ENCODE results near the gene CRISPLD2.

- TF ChIP-seq POLR2A (IDR thresholded peaks at IDR 0.05; ENCODE audit: low read length): no peak
- TF ChIP-seq GATA1 (IDR thresholded peaks at IDR 0.05; ENCODE audit: low read depth, low read length): no peak
Measured at GRCh38 chr16:84911486-84912216, 91.9 kb downstream of the CRISPLD2 start.

All from erythroblast (primary cell).